Testis (tissue), 3 donors: ENCODE measurements around the gene FBXL17. TPM values are rescaled to one million over a fixed set of nuclear protein-coding genes. Genes with fewer than 3 reads are reported as not detected.

Experiments
- DNase-seq: peaks from one replicate; pipeline ENCODE4 v3.0.0-alpha.2; 2019
- H3K27ac ChIP-seq, 2 donors: fragments of 200-600 bp; sonication (generic); one replicate each; pipeline ENCODE4 v1.5.1; 2019
- H3K27me3 ChIP-seq: fragments of 200-600 bp; sonication (generic); one replicate; pipeline ENCODE4 v1.5.1; 2019
- H3K36me3 ChIP-seq: fragments of 200-600 bp; sonication (generic); one replicate; pipeline ENCODE4 v1.5.1; 2017; ENCODE audit warnings: low read depth; ENCODE audit errors: missing control alignments
- H3K4me1 ChIP-seq: fragments of 200-600 bp; sonication (generic); one replicate; pipeline ENCODE4 v1.5.1; 2019
- H3K4me3 ChIP-seq, 2 donors: fragments of 200-600 bp; sonication (generic); one replicate each; pipeline ENCODE4 v1.5.1; 2017 to 2019
- H3K9me3 ChIP-seq: fragments of 200-600 bp; sonication (generic); one replicate; pipeline ENCODE4 v1.5.1; 2017
- CTCF ChIP-seq, 3 experiments: fragments of 450-650 bp in 2 of 3; fragments of 200-600 bp in 1 of 3; sonication (generic) in 1 of 3; IDR thresholded peaks; one replicate each; pipeline ENCODE4 v1.5.1; 2016 to 2019; ENCODE audit warnings: antibody characterized with exemption in 3 of 3, mild to moderate bottlenecking in 2 of 3, moderate library complexity in 1 of 3
- POLR2A ChIP-seq: fragments of 450-650 bp; IDR thresholded peaks from one replicate; pipeline ENCODE4 v1.6.1; 2017; ENCODE audit warnings: antibody characterized with exemption, mild to moderate bottlenecking, moderate library complexity
- WGBS, 2 donors: methylation state at CpG; one replicate each; pipeline ENCODE4 v1.1.5; 2018; 5-methylcytosine and 5-hydroxymethylcytosine counted together
- intact Hi-C: fragments of 100-400 bp; cut with DNase I; formaldehyde crosslinking; loops from one replicate; pipeline ENCODE4 v1.15.1; 2023; ENCODE audit warnings: low total_unique reads
- polyA plus RNA-seq: library from polyadenylated mRNA; stranded (reverse); fragments of 350-450 nt; fragmentation: Illumina TruSeq; extraction: RNeasy Lipid Tissue Mini Kit (QIAGEN cat#74804); gene quantifications from one replicate; pipeline ENCODE4 v1.2.3, GENCODE V29; 2014; ENCODE audit warnings: low read depth, low replicate concordance; ENCODE audit not compliant: insufficient read depth
- total RNA-seq, 2 donors: library from RNA; depleted of rRNA; stranded (reverse); fragments of >200 nt; gene quantifications; one replicate each; pipeline ENCODE4 v1.2.3, GENCODE V29; 2016

The FBXL17 gene
- total and polyA plus RNA-seq, 3 donors from 2014 or later, result 20.7 to 25.1 (median 22.6) TPM

GRCh38 chr5:107977550-107978071 is 404.3 kb downstream of the FBXL17 start:
- 67 to 71% methylated on average over 3 of the region's 3 CpGs for WGBS, 2 donors

DNA sequence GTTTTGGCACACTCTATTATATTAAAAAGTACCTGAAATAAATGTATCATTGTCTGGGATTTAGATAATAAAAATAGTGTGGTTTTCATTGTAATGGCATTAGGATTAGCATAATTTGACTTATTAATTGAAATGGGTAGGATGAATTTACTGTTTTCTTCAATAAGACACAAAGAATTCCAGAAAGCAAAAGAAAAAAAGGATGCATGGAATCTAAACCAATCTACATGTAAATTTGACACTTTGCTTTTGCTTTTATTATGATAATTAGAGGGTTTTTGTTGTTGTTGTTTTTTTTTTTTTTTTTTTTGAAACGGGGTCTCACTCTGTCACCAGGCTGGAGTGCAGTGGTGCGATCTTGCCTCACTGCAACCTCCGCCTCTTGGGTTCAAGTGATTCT is 406.3 kb downstream of the FBXL17 start:
- no peak overlapping the region for H3K27ac ChIP-seq
- intact Hi-C loops, result no loop called here
- H3K36me3 ChIP-seq, result no peaks in the 10 kb centered on the region
- TF ChIP-seq CTCF (IDR thresholded peaks at IDR 0.05) (no peak), POLR2A (no peak)
- H3K27me3 ChIP-seq, result no peaks in the 10 kb centered on the region
- H3K4me1 ChIP-seq, result no peaks in the 10 kb centered on the region
- WGBS, 2 donors, result 85 to 86% methylated on average over 3 of the region's 3 CpGs
- H3K4me3 ChIP-seq, result no peak overlapping the region
- DNase-seq, result no peak
- H3K9me3 ChIP-seq, result no peaks in the 10 kb centered on the region

More at GRCh38 chr5:107977550-107978071, 404.3 kb downstream of the FBXL17 start:
- no peaks in the 10 kb centered on the region for H3K9me3 ChIP-seq
- H3K27me3 ChIP-seq, result no peaks in the 10 kb centered on the region
- H3K4me1 ChIP-seq, result no peaks in the 10 kb centered on the region
- TF ChIP-seq CTCF (IDR thresholded peaks at IDR 0.05), result no peak
- no peak for TF ChIP-seq POLR2A
- H3K27ac ChIP-seq, result no peak overlapping the region
- no peak overlapping the region for H3K4me3 ChIP-seq
- H3K36me3 ChIP-seq, result no peaks in the 10 kb centered on the region
- intact Hi-C loops, result no loop called here
- no peak for DNase-seq

DNA sequence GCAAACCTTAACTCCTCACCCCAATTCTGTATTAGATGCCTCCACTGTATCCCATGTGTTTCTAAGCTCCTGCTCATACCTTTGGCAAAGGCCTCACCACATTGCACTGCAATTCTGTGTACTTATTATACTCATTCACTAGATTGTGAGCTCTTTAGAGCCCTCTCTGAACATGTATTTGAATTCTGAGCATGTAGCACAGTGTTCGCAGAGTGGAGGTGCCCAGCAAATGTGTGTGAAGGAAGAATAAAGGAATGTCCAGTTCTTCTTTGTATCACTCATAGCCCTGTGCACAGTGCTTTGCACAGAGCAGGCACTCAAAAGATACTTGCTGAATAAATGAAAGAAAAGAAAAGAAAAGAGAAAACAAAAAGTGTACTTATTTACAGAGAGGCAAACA is 410.1 kb downstream of the FBXL17 start:
- Histone ChIP-seq H3K9me3 (no peaks in the 10 kb centered on the region), H3K4me1 (no peaks in the 10 kb centered on the region), H3K36me3 (no peaks in the 10 kb centered on the region), H3K27me3 (no peaks in the 10 kb centered on the region), H3K27ac (no peak overlapping the region), H3K4me3 (no peak overlapping the region)
- TF ChIP-seq CTCF (IDR thresholded peaks at IDR 0.05) (no peak), POLR2A (no peak)
- no peak for DNase-seq
- WGBS, 2 donors, result 93 to 94% methylated on average over 1 of the region's 1 CpG
- intact Hi-C loops, result no loop called here

DNA sequence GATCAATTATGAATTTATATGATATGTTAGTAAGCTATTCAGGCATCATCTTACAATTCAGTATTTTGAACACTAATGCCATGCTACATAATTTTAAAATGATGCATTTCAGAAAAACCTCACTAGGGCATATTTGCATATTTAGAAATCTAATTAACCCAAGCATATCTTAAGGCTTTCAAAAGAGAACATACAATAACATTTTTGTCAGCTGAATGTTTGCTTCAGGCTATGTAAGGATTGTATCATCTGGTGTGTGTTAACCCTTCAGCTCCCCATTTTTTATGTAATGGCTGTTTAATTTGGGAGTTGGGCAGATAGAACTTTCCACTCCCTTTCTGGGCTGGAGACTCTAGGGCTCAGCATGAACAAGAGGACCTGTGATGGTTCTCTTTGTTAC is 412.1 kb downstream of the FBXL17 start:
- TF ChIP-seq POLR2A, result no peak
- no peak for TF ChIP-seq CTCF (IDR thresholded peaks at IDR 0.05)
- intact Hi-C loops, result no loop called here

DNA sequence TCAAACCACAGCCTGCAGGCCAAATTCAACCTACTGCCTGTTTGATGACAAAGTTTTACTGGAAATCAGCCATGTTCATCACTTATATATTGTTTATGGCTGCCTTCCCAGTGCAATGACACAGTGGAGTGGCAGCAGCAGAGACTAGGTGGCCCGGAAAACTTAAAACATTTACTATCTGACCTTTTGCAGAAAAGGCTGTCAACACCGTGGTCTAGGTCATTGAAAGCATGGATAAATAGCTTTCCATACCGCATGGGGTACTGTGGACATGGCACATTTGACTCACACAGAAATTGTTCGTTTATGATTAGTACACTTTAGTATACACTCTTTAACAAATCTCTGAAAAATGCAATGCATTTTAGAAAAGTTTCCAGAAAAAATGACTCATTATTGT is 412.9 kb downstream of the FBXL17 start:
- Histone ChIP-seq H3K27ac (no peak overlapping the region), H3K9me3 (no peaks in the 10 kb centered on the region), H3K4me1 (no peaks in the 10 kb centered on the region), H3K36me3 (no peaks in the 10 kb centered on the region), H3K4me3 (no peak overlapping the region), H3K27me3 (no peaks in the 10 kb centered on the region)
- TF ChIP-seq CTCF (IDR thresholded peaks at IDR 0.05) (no peak), POLR2A (no peak)
- no peak for DNase-seq
- intact Hi-C loops, result no loop called here
- WGBS, 2 donors, result 88 to 92% methylated on average over 4 of the region's 4 CpGs

More for the DNA sequence above, 412.1 kb downstream of the FBXL17 start:
- Histone ChIP-seq H3K4me1 (no peaks in the 10 kb centered on the region), H3K9me3 (no peaks in the 10 kb centered on the region), H3K4me3 (no peak overlapping the region), H3K27ac (no peak overlapping the region), H3K36me3 (no peaks in the 10 kb centered on the region), H3K27me3 (no peaks in the 10 kb centered on the region)
- no peak for DNase-seq
